22Rv1 (cell line): ENCODE measurements around the gene ATP6V0D1.

Source experiments
- H3K27ac ChIP-seq: fragments of 450-650 bp; 2 replicates; pipeline ENCODE4 v1.5.1; 2017
- CTCF ChIP-seq: fragments of 450-650 bp; IDR thresholded peaks from 2 replicates; pipeline ENCODE4 v1.5.1; 2017; ENCODE audit warnings: mild to moderate bottlenecking
- ZFX ChIP-seq: fragments of 450-650 bp; IDR thresholded peaks from 2 replicates; pipeline ENCODE4 v1.6.1; 2017; ENCODE audit warnings: antibody characterized with exemption, borderline replicate concordance

Gene ATP6V0D1

DNA sequence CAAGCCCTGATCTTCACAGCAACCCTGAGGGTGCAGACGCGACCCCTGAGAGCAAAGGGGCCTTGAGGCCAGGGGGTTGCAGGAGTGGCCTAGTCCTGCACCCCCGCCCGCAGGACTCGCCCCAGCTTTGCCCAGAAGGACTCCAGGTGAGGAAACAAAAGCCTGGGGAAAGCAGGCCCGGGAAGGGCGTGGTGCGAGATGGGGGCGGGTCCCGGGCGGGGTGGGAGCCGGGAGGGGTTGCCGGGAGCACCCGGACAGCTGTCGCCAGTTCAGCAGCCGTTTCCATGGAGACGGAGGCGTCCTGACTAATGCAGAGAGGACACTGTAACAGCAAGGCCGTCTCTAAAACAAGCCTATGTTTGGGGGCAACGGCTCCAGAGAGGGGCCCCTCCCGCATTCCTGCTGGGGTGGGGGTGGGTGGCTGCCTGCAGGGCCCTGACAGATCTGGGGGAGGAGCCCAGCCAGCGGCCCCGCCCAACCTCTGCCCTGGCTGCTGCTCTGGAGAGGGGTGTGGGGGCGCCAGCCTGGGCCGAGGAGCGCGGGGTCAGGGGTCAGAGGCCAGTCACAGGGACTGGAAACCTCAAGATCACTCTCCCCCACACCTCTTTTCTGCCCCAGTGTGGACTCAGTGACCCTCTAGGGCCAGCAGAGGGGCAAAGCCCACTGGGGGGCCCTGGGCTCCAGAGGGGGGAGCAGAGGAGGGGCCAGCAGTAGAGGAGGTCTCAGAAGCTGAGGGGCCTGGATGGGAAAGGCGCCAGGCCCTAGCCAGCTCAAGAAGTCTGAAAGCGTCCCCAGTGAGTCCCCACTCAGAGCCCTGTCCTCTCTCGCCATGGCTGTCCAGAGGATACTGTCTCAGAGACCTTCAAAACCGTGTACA is 84.6 kb downstream of the ATP6V0D1 start:
- TF ChIP-seq ZFX, result no peak
- no peak for TF ChIP-seq CTCF
- peak overlapping the region; percentile 25; the same call in 1 of the 2 replicates for H3K27ac ChIP-seq

DNA sequence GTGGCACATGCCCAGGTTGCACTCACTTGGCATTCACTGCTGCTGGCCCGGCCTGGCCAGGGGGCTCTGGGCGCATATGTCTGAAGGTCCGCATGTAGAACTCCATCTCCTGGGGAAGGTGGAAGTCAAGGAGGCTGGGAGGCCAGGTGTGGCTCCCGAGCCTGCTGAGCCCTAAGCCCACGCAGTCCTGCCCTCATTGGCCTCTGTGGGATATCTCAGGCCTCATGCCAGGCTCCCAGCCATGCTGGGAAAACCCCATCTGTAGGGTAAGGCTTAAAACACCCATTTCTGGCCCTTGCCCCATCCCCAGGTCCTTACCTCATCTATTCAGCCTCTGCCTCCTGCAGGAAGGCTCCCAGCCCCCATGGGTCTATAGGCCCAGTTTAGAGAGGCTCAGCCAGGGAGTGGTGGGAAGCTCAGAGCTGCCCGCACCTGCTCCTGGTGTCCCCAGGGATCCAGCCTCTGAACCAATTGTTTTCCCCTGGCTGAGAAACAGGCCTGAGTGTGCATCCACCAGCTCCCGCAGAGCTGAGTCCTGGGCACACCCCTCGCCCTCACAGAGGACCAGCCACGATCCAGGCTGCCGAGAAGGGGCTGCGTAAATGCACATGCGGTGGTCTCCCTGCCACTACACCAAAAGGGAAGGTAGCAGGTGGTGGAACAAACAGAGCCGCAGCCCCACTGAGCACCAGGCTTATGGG is 85.3 kb downstream of the ATP6V0D1 start:
- peak overlapping the region; percentile 25; the same call in 1 of the 2 replicates for H3K27ac ChIP-seq
- TF ChIP-seq CTCF, result no peak
- TF ChIP-seq ZFX, result no peak

GRCh38 chr16:67395105-67395457 is 85.9 kb downstream of the ATP6V0D1 start:
- TF ChIP-seq ZFX, result no peak
- TF ChIP-seq CTCF, result no peak
- no peak overlapping the region for H3K27ac ChIP-seq

GRCh38 chr16:67394155-67395104 is 86.5 kb downstream of the ATP6V0D1 start:
- no peak overlapping the region for H3K27ac ChIP-seq
- TF ChIP-seq CTCF (no peak), ZFX (no peak)

DNA sequence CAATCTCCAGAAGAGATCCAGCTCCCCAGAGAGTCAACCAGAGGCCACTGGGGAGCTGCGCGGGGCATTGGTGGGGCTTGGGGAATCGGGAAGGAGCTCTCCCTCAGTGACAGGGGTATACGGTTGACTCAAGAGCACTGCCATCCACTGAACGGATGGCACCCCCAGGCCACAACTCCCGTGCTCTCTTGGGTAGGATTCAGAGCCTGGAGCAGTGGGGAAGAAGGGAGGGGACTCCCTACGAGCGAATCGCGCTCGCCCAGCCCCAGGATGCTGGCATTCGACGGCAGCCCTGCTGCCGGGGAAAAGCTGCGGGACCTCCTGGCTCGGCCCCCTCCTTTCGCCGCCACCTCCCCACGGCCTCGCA is 87.2 kb downstream of the ATP6V0D1 start:
- no peak overlapping the region for H3K27ac ChIP-seq
- no peak for TF ChIP-seq CTCF
- TF ChIP-seq ZFX, result no peak

GRCh38 chr16:67393111-67393787 is 87.7 kb downstream of the ATP6V0D1 start, which contains the start of gene TPPP3:
TSS of gene TPPP3 (minus strand) at chr16:67393498. CDS start at chr16:67391111, 2,387 bp downstream.
- TF ChIP-seq CTCF (peak; percentile 80), ZFX (no peak)
- H3K27ac ChIP-seq, result no peak within 1 kb of the TSS
